Measurements from ENCODE around the gene EPS15. TPM values are rescaled to one million over a fixed set of nuclear protein-coding genes. Genes with fewer than 3 reads are reported as not detected.

The EPS15 gene
- 98.5 and 135 TPM in 2 replicates for total RNA-seq

DNA sequence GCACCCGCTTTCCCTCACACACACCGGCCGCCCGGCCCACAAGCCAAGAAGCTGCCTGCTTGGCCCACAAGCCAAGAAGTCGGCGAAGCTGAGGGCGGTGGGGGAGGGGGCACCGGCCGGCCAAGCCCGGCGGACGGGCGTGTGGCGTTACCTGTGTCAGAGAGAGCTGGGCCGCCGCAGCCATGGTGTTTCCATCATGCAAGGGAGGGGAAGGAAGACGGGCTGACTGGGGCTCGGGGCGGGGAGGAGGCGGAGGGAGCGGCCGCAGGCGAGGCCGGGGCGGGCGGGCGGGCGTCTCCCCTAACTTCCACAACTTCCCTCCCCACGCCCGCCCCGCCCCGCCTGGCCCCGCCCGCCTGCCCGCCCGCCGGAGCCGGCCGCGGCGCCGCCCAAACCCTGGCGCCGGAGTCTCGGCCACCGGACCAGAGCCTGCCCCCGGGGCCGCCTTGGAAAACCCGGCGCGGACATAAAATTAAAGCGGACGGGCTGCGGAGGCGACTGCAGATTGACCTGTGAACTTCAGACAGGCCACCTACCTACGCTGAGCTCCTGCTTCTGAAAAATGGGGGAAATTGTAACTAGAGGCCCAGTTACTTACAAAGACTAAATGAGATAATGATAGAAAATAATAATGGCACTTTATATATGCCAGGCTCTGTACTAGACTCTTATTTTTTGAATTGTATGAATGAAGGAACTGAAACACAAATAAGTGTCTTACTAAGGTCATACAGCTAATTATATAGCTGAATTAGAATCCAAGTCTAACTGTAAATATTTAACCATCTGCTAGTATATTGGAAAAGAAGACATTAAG is at the start of gene EPS15:
TSS of gene EPS15 (minus strand) at position 219 of the 817 bp plus-strand sequence. CDS start at position 184, 35 bp downstream.

DNA sequence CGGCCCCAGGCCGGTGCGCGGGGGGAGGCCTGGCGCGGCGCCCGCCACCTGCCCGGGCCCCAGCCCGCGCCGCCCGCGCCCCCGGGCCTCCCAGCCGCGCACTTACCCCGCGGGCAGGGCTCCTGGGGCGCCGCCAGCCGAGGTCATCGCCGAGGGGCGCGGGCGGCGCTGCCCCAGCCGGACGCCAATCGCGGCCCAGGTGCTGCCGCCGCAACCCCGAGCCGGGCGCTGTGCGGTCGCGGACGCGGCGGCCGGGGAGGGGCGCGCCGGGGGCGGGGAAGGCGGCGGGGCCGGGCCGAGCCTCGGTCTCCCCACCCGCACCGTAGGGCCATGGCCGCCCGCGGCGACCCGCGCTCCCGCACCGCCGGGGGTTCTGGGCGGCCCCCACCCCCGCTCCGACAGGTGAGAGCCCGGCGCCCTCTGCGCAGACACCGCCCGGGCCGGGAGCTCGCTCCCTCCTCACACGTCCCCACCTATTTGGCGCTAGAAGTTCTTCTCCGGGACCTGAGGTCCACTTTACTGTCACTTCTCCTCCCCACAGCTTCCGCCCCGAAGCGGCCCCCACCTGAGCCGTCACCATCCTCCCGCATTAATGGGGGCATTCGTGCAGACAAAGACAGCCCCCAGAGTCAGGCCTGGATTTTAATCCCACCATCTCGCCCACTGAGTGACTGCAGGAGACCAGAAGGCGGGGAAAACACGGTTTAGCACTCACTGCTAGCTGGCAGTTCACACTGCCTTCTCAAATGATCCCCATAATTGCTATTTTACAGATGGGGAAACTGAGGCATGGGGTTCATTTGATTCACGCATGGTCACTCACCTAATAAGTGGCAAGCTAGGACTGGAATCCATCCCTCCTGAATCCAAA is 188.5 kb downstream of the EPS15 start, which contains the start of gene TTC39A:
TSS of gene TTC39A (minus strand) at position 232 of the 871 bp plus-strand sequence. CDS start at position 147, 85 bp downstream.

Other genes with a start within 250 kb of the EPS15 start
- gene TTC39A, start 188.7 kb downstream of the EPS15 start, total RNA-seq = 2.9 and 3.0 TPM in 2 replicates
- 73.5 and 90.7 TPM in 2 replicates for gene OSBPL9, start 97.8 kb upstream of the EPS15 start, total RNA-seq

Measured in dermis lymphatic vessel endothelial cell (primary cell).